K562 (cell line): Measurements from ENCODE around the gene FAM24B. TPM values are rescaled to one million over a fixed set of nuclear protein-coding genes. Genes with fewer than 3 reads are reported as not detected.

Source experiments
- ZNF217 ChIP-seq: sonication (generic); formaldehyde crosslinking; IDR thresholded peaks from 2 replicates; pipeline ENCODE4 v1.8.0; 2022; ENCODE audit warnings: mild to moderate bottlenecking, missing genetic modification reagents
- ZNF583 ChIP-seq: fragments of 250-450 bp; sonication (Bioruptor Pico); IDR thresholded peaks from 2 replicates; pipeline ENCODE4 v1.4.0; 2020
- polyA plus RNA-seq, 8 experiments: library from polyadenylated mRNA; depleted of rRNA in 4 of 8; stranded (reverse) in 5 of 8; unstranded in 3 of 8; fragments of >200 nt; fragmentation: Nextera tagmentation in 2 of 8; fragmentation: Illumina TruSeq in 1 of 8; extraction: Ambion mirVana in 2 of 8; extraction: Trizol in 1 of 8; gene quantifications; 2 replicates each; pipeline versions ENCODE4 v1.2.1 to v1.2.3, GENCODE V29; 2011 to 2014; ENCODE audit warnings: inconsistent platforms in 1 of 8, missing spikeins in 1 of 8
- total RNA-seq, 7 experiments: library from RNA; depleted of rRNA in 6 of 7; stranded (reverse); fragments of >200 nt in 6 of 7; fragmentation: Illumina TruSeq in 2 of 7; extraction: Trizol in 2 of 7; gene quantifications; 2 replicates each; pipeline versions ENCODE4 v1.2.1 to v1.2.3, GENCODE V29; 2011 to 2021; ENCODE audit warnings: low replicate concordance in 1 of 7
- TF ChIP-seq, protein P1 (sequence below): sonication (generic); formaldehyde crosslinking; IDR thresholded peaks from 2 replicates; pipeline ENCODE4 v1.8.0; 2023; ENCODE audit warnings: missing genetic modification reagents, mild to moderate bottlenecking, borderline replicate concordance
- TF ChIP-seq, protein P2 (sequence below): sonication (generic); formaldehyde crosslinking; IDR thresholded peaks from 2 replicates; pipeline ENCODE4 v1.9.0; 2022; ENCODE audit warnings: mild to moderate bottlenecking, missing genetic modification reagents
- TF ChIP-seq, protein P3 (sequence below): fragments of 250-450 bp; sonication (Bioruptor Pico); IDR thresholded peaks from 2 replicates; pipeline ENCODE4 v1.4.0; 2020; ENCODE audit warnings: mild to moderate bottlenecking, moderate library complexity, borderline replicate concordance
- TF ChIP-seq, protein P4 (sequence below), 2 experiments: fragments of 450-650 bp; formaldehyde crosslinking in 1 of 2; IDR thresholded peaks; 2 replicates each; pipeline versions ENCODE4 v1.4.0 to v1.6.1; 2014 to 2020; ENCODE audit warnings: mild to moderate bottlenecking in 2 of 2, borderline replicate concordance in 1 of 2, low read depth in 1 of 2
- TF ChIP-seq, protein P5 (sequence below): IDR thresholded peaks from 2 replicates; pipeline ENCODE4 v1.6.1; 2012; ENCODE audit warnings: low read depth, low read length, improper control_type of control experiment, borderline replicate concordance

Gene FAM24B
- total and polyA plus RNA-seq, 9 of the 15 experiments (the other 6 are each of a cell fraction or from before 2014, with no cell fraction given): 6.0 to 19.6 (median 9.2) TPM

DNA sequence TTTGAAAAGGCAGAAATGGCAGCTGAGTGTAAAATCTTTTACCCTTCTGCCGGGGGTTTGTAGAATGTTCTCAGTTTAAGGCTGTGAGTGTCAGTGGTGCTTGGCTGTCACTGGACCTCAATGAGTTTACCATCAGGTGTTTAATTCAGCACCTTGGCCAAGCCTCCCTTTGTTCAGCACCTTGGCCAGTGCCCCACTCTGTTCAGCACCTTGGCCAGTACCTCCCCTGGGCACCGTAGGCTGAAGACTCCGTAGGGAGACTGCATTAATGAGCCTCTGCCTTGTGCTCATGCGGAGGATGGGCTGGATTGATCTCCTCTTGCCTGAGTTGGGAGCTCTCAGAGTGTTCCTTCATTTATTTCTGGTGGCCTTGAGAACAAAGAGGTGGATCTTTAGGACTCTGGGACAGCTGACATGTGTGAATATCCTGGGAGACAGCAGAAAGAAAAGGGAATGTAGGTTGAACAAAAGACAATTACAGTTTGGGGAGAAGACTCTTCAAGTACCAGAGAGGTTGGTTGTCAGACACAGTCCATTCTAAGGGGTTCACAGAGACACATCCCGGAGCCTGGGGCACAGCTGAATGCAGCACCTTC, 32.6 kb upstream of the FAM24B start (continued):
- TF ChIP-seq, protein P1, sequence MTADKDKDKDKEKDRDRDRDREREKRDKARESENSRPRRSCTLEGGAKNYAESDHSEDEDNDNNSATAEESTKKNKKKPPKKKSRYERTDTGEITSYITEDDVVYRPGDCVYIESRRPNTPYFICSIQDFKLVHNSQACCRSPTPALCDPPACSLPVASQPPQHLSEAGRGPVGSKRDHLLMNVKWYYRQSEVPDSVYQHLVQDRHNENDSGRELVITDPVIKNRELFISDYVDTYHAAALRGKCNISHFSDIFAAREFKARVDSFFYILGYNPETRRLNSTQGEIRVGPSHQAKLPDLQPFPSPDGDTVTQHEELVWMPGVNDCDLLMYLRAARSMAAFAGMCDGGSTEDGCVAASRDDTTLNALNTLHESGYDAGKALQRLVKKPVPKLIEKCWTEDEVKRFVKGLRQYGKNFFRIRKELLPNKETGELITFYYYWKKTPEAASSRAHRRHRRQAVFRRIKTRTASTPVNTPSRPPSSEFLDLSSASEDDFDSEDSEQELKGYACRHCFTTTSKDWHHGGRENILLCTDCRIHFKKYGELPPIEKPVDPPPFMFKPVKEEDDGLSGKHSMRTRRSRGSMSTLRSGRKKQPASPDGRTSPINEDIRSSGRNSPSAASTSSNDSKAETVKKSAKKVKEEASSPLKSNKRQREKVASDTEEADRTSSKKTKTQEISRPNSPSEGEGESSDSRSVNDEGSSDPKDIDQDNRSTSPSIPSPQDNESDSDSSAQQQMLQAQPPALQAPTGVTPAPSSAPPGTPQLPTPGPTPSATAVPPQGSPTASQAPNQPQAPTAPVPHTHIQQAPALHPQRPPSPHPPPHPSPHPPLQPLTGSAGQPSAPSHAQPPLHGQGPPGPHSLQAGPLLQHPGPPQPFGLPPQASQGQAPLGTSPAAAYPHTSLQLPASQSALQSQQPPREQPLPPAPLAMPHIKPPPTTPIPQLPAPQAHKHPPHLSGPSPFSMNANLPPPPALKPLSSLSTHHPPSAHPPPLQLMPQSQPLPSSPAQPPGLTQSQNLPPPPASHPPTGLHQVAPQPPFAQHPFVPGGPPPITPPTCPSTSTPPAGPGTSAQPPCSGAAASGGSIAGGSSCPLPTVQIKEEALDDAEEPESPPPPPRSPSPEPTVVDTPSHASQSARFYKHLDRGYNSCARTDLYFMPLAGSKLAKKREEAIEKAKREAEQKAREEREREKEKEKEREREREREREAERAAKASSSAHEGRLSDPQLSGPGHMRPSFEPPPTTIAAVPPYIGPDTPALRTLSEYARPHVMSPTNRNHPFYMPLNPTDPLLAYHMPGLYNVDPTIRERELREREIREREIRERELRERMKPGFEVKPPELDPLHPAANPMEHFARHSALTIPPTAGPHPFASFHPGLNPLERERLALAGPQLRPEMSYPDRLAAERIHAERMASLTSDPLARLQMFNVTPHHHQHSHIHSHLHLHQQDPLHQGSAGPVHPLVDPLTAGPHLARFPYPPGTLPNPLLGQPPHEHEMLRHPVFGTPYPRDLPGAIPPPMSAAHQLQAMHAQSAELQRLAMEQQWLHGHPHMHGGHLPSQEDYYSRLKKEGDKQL (CRISPR knock-in tag): peak; percentile 98
- TF ChIP-seq ZNF217 (CRISPR knock-in tag): peak; percentile 93
- TF ChIP-seq, protein P2, sequence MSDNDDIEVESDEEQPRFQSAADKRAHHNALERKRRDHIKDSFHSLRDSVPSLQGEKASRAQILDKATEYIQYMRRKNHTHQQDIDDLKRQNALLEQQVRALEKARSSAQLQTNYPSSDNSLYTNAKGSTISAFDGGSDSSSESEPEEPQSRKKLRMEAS (CRISPR knock-in tag): peak; percentile 68; the same call in 1 of the 2 replicates
- TF ChIP-seq, protein P3, sequence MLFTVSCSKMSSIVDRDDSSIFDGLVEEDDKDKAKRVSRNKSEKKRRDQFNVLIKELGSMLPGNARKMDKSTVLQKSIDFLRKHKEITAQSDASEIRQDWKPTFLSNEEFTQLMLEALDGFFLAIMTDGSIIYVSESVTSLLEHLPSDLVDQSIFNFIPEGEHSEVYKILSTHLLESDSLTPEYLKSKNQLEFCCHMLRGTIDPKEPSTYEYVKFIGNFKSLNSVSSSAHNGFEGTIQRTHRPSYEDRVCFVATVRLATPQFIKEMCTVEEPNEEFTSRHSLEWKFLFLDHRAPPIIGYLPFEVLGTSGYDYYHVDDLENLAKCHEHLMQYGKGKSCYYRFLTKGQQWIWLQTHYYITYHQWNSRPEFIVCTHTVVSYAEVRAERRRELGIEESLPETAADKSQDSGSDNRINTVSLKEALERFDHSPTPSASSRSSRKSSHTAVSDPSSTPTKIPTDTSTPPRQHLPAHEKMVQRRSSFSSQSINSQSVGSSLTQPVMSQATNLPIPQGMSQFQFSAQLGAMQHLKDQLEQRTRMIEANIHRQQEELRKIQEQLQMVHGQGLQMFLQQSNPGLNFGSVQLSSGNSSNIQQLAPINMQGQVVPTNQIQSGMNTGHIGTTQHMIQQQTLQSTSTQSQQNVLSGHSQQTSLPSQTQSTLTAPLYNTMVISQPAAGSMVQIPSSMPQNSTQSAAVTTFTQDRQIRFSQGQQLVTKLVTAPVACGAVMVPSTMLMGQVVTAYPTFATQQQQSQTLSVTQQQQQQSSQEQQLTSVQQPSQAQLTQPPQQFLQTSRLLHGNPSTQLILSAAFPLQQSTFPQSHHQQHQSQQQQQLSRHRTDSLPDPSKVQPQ (CRISPR knock-in tag): no peak
- TF ChIP-seq, protein P4, sequence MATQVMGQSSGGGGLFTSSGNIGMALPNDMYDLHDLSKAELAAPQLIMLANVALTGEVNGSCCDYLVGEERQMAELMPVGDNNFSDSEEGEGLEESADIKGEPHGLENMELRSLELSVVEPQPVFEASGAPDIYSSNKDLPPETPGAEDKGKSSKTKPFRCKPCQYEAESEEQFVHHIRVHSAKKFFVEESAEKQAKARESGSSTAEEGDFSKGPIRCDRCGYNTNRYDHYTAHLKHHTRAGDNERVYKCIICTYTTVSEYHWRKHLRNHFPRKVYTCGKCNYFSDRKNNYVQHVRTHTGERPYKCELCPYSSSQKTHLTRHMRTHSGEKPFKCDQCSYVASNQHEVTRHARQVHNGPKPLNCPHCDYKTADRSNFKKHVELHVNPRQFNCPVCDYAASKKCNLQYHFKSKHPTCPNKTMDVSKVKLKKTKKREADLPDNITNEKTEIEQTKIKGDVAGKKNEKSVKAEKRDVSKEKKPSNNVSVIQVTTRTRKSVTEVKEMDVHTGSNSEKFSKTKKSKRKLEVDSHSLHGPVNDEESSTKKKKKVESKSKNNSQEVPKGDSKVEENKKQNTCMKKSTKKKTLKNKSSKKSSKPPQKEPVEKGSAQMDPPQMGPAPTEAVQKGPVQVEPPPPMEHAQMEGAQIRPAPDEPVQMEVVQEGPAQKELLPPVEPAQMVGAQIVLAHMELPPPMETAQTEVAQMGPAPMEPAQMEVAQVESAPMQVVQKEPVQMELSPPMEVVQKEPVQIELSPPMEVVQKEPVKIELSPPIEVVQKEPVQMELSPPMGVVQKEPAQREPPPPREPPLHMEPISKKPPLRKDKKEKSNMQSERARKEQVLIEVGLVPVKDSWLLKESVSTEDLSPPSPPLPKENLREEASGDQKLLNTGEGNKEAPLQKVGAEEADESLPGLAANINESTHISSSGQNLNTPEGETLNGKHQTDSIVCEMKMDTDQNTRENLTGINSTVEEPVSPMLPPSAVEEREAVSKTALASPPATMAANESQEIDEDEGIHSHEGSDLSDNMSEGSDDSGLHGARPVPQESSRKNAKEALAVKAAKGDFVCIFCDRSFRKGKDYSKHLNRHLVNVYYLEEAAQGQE (IDR thresholded peaks at IDR 0.05; ENCODE audit: borderline replicate concordance): peak; percentile 100
- TF ChIP-seq, protein P4 (CRISPR knock-in tag; IDR thresholded peaks at IDR 0.05; ENCODE audit: low read depth): peak; percentile 99
- TF ChIP-seq, protein P5, sequence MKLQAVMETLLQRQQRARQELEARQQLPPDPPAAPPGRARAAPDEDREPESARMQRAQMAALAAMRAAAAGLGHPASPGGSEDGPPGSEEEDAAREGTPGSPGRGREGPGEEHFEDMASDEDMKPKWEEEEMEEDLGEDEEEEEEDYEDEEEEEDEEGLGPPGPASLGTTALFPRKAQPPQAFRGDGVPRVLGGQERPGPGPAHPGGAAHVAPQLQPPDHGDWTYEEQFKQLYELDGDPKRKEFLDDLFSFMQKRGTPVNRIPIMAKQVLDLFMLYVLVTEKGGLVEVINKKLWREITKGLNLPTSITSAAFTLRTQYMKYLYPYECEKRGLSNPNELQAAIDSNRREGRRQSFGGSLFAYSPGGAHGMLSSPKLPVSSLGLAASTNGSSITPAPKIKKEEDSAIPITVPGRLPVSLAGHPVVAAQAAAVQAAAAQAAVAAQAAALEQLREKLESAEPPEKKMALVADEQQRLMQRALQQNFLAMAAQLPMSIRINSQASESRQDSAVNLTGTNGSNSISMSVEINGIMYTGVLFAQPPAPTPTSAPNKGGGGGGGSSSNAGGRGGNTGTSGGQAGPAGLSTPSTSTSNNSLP: no peak
- TF ChIP-seq ZNF583: 0 out of 2 replicates have a peak, but pooled peaks have one; percentile 60
